Measurements from ENCODE around the gene APOBR. TPM values are rescaled to one million over a fixed set of nuclear protein-coding genes. Genes with fewer than 3 reads are reported as not detected.

Gene APOBR
- total RNA-seq, 1 donor from 2014 or later: not detected

DNA sequence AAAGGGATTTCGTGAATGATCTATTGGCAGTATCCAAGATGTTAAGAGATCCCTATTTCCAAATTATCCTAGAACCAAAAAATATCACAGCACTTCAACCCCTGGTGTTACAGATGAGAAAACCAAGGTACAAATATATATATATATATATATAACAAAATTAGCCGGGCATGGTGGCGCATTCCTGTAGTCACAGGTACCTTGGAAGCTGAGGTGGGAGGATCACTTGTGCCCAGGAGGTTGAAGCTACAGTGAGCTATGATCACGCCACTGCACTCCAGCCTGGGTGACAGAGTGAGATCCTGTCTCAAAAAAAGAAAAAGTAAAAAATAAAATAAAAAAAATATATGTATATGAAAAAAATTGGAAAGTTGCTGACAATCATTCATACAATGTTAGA lies 1.9 kb upstream of the APOBR start:
- Histone ChIP-seq H3K4me3 (ENCODE audit: low read depth, low read length) (no peak overlapping the region), H3K27me3 (ENCODE audit: control insufficient read depth, insufficient read depth, low read length) (no peaks in the 10 kb centered on the region), H3K36me3 (ENCODE audit: control insufficient read depth, insufficient read depth, low read length) (peaks cover 5% of the 10 kb centered on the region)
- FAIRE-seq (no peak), DNase-seq (ENCODE audit: low read depth) (no peak)
- TF ChIP-seq, protein P1, sequence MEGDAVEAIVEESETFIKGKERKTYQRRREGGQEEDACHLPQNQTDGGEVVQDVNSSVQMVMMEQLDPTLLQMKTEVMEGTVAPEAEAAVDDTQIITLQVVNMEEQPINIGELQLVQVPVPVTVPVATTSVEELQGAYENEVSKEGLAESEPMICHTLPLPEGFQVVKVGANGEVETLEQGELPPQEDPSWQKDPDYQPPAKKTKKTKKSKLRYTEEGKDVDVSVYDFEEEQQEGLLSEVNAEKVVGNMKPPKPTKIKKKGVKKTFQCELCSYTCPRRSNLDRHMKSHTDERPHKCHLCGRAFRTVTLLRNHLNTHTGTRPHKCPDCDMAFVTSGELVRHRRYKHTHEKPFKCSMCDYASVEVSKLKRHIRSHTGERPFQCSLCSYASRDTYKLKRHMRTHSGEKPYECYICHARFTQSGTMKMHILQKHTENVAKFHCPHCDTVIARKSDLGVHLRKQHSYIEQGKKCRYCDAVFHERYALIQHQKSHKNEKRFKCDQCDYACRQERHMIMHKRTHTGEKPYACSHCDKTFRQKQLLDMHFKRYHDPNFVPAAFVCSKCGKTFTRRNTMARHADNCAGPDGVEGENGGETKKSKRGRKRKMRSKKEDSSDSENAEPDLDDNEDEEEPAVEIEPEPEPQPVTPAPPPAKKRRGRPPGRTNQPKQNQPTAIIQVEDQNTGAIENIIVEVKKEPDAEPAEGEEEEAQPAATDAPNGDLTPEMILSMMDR (IDR thresholded peaks at IDR 0.05; ENCODE audit: insufficient read depth, low read length, severe bottlenecking): no peak

DNA sequence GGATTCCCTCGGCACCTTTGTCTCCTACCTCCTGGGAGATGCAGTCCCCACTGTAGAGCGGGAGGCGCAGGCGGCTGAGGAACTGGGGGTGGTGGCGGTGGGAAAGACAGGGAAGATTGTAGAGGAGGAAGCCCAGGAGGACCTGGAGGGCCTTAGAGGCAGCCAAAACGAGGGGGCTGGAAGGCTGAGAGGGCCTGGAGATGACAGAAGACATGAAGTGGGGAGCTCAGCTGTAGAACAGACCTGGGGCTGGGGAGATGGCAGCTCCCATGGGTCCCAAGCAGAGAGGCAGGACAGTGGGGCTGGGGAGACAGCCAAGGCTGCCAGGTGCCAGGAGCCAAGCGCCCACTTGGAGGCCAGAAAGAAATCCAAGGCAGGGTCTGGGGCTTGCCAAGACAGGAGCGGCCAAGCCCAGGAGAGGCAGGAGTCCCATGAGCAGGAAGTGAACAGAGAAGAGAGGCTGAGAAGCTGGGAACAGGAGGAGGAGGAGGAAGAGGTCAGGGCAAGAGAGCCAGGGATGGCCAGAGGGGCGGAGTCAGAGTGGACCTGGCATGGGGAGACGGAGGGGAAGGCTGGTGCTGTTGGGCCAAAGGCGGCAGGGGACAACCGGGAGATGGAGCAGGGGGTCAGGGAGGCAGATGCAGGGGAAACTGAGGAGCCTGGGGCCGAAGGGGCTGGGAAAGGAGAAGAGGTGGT lies 803 bp downstream of the APOBR start:
- Histone ChIP-seq H3K27me3 (ENCODE audit: control insufficient read depth, insufficient read depth, low read length) (no peaks in the 10 kb centered on the region), H3K36me3 (ENCODE audit: control insufficient read depth, insufficient read depth, low read length) (no peaks in the 10 kb centered on the region), H3K4me3 (ENCODE audit: low read depth, low read length) (no peak overlapping the region)
- no peak for DNase-seq (ENCODE audit: low read depth)
- TF ChIP-seq, protein P1 (IDR thresholded peaks at IDR 0.05; ENCODE audit: insufficient read depth, low read length, severe bottlenecking): no peak
- FAIRE-seq: no peak

DNA sequence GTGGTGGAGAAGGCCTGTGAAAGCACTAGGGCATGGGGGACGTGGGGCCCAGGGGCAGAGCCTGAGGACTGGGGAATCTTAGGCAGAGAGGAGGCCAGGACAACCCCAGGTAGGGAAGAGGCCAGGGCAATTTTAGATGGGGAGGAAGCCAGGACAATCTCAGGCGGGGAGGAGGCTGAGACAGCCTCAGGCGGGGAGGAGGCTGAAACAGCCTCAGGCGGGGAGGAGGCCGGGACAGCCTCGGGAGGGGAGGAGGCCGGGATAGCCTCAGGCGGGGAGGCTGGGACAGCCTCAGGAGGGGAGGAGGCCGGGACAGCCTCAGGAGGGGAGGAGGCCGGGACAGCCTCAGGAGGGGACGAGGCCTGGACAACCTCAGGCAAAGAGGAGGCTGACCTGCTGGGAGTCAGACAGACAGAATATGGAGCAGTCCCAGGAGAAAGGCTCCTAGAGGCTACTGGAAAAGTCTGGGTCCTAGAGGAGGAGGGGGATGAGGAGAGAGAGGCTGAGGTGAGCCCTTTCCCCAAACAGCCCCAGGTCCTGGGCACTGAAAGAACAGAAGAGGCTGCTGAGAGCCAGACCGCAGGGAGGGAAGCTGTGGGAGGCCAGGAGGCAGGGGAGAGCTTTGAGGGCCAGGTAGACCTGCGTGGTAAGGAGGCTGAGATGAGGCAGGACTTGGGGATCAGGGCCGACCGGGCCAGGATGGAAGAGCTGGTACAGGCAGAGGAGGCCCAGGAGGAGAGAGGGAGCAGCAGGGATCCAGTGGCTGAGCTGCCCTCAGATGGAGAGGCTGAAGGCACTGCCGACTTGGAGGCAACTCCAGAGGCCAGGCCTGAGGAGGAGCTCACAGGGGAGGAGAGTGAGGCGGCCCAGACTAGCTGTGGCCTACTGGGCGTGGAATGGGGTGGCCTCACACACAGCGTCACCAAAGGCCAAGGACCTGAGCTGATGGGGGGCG lies 1.6 kb downstream of the APOBR start:
- no peak for FAIRE-seq
- H3K36me3 ChIP-seq (ENCODE audit: control insufficient read depth, insufficient read depth, low read length): no peaks in the 10 kb centered on the region
- no peak for DNase-seq (ENCODE audit: low read depth)
- TF ChIP-seq, protein P1 (IDR thresholded peaks at IDR 0.05; ENCODE audit: insufficient read depth, low read length, severe bottlenecking): no peak
- H3K27me3 ChIP-seq (ENCODE audit: control insufficient read depth, insufficient read depth, low read length): no peaks in the 10 kb centered on the region
- no peak overlapping the region for H3K4me3 ChIP-seq (ENCODE audit: low read depth, low read length)

DNA sequence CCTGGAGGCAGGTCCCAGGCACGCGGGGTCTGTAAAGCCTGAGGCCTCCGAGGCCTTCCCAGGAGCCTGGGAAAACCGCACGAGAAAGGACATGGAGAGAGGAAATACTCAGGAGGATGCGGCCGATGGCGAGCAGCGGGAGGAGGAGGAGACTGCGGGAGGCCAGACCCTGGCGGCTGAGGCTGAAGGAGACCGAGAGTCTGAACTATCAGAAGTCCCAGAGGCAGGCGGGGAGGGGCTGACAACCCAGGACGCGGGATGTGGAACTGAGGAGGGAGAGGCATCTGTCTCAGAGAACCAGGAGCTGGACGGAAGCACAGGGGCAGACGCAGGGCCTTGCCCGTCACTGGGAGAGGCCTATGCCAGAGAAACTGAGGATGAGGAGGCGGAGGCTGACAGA lies 2.4 kb downstream of the APOBR start:
- DNase-seq (ENCODE audit: low read depth): no peak
- no peak for FAIRE-seq
- Histone ChIP-seq H3K27me3 (ENCODE audit: control insufficient read depth, insufficient read depth, low read length) (no peaks in the 10 kb centered on the region), H3K36me3 (ENCODE audit: control insufficient read depth, insufficient read depth, low read length) (no peaks in the 10 kb centered on the region), H3K4me3 (ENCODE audit: low read depth, low read length) (no peak overlapping the region)
- TF ChIP-seq, protein P1 (IDR thresholded peaks at IDR 0.05; ENCODE audit: insufficient read depth, low read length, severe bottlenecking): no peak

DNA sequence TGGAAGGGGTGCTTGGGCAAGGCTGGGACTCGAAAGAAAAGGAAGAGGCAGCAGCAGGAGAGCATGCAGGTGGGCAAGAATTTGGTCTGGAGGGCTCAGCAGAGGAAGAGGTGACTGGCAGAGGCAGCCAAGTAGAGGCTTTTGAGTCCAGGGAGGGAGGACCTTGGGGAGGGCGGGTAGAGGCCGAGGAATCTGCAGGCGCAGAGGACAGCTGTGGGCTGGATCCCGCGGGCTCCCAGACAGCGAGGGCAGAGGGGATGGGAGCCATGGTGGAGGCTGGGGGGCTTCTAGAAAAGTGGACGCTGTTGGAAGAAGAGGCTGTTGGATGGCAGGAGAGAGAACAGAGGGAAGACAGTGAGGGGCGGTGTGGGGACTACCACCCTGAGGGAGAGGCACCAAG lies 2.9 kb downstream of the APOBR start:
- Histone ChIP-seq H3K36me3 (ENCODE audit: control insufficient read depth, insufficient read depth, low read length) (no peaks in the 10 kb centered on the region), H3K27me3 (ENCODE audit: control insufficient read depth, insufficient read depth, low read length) (no peaks in the 10 kb centered on the region), H3K4me3 (ENCODE audit: low read depth, low read length) (no peak overlapping the region)
- FAIRE-seq: no peak
- no peak for DNase-seq (ENCODE audit: low read depth)
- TF ChIP-seq, protein P1 (IDR thresholded peaks at IDR 0.05; ENCODE audit: insufficient read depth, low read length, severe bottlenecking): no peak
